ENCODE results near the gene RHO.

- TF ChIP-seq CTCF (IDR thresholded peaks at IDR 0.05; ENCODE audit: insufficient read depth, low read length, poor library complexity, severe bottlenecking) (no peak), EZH2phosphoT487 (conservative IDR thresholded peaks at IDR 0.05; ENCODE audit: low read length) (no peak)
These were observed 31.9 kb downstream of the RHO start for GRCh38 chr3:129560269-129560787.
